ENCODE results near the gene PPIAL4G. TPM values are rescaled to one million over a fixed set of nuclear protein-coding genes. Genes with fewer than 3 reads are reported as not detected.
A peak's percentile ranks its signal among the peaks of the same experiment; 100 is the strongest.

Gene PPIAL4G
- total RNA-seq, 1 donor from 2014 or later = under 0.01 TPM

Small RNA genes lying within 50 kb of the gene (small RNA-seq; reads per million reads assigned to genes)
- 1.7 reads per million, percentile 84 among the genes with 10 or more reads in this experiment for gene RF00003 (ENCODE audit: low replicate concordance)

Other genes with a start within 250 kb of the PPIAL4G start
- gene NBPF14, start 112.7 kb upstream of the PPIAL4G start, total RNA-seq = 54.4 TPM